Gastrocnemius medialis (tissue), 4 donors: ENCODE results near the gene SYNJ2BP.
"Not testable (repeated sequence)": the region's sequence is repeated elsewhere in the genome, so short reads cannot be mapped to it uniquely, and the experiment has no call there.

ENCODE experiments used
- POLR2A ChIP-seq, 2 donors: fragments of 450-650 bp; IDR thresholded peaks; one replicate each; pipeline ENCODE4 v1.6.1; 2017; ENCODE audit warnings: antibody characterized with exemption in 2 of 2, mild to moderate bottlenecking in 2 of 2, moderate library complexity in 2 of 2
- TF ChIP-seq, protein P1 (sequence below), 5 experiments: fragments of 450-650 bp in 3 of 5; fragments of 200-600 bp in 2 of 5; sonication (generic) in 2 of 5; IDR thresholded peaks in 4 of 5; conservative IDR thresholded peaks in 1 of 5; 1 replicate in 4 of 5; 2 replicates in 1 of 5; pipeline ENCODE4 v1.5.1; 2016 to 2019; ENCODE audit warnings: antibody characterized with exemption in 5 of 5, mild to moderate bottlenecking in 3 of 5, moderate library complexity in 3 of 5

DNA sequence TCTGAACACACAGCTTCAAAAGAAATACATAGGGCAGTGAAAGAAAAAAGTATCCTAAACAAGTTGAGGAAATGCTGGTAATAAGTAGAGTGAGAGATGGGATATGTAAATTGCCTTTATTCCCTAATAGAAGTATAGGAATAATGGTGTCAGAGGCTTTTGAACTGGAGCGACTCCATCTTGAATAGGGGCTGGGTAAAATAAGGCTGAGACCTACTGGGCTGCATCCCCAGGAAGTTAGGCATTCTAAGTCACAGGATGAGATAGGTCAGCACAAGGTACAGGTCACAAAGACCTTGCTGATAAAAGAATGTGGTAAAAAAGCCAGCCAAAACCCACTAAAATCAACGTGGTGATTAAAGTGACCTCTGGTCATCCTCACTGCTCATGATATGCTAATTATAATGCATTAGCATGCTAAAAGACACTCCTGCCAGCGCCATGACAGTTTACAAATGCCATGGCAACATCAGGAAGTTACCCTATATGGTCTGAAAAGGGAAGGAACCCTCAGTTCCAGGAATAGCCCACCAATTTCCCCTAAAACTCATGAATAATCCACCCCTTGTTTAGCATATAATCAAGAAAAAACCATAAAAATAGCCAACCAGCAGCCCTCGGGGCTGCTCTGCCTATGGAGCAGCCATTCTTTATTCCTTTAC lies 2.5 kb upstream of the SYNJ2BP start:
- TF ChIP-seq, protein P1, sequence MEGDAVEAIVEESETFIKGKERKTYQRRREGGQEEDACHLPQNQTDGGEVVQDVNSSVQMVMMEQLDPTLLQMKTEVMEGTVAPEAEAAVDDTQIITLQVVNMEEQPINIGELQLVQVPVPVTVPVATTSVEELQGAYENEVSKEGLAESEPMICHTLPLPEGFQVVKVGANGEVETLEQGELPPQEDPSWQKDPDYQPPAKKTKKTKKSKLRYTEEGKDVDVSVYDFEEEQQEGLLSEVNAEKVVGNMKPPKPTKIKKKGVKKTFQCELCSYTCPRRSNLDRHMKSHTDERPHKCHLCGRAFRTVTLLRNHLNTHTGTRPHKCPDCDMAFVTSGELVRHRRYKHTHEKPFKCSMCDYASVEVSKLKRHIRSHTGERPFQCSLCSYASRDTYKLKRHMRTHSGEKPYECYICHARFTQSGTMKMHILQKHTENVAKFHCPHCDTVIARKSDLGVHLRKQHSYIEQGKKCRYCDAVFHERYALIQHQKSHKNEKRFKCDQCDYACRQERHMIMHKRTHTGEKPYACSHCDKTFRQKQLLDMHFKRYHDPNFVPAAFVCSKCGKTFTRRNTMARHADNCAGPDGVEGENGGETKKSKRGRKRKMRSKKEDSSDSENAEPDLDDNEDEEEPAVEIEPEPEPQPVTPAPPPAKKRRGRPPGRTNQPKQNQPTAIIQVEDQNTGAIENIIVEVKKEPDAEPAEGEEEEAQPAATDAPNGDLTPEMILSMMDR (IDR thresholded peaks at IDR 0.05 in 4 of 5, conservative IDR thresholded peaks at IDR 0.05 in 1 of 5), result not testable (repeated sequence)
- TF ChIP-seq POLR2A (IDR thresholded peaks at IDR 0.05), result not testable (repeated sequence)
